K562 (cell line): Measurements from ENCODE around the gene MEGF9. TPM values are rescaled to one million over a fixed set of nuclear protein-coding genes. Genes with fewer than 3 reads are reported as not detected.

Experiments
- CBFA2T3 ChIP-seq: fragments of 450-650 bp; IDR thresholded peaks from 2 replicates; pipeline ENCODE4 v1.6.1; 2017
- CEBPB ChIP-seq: fragments of 450-650 bp; IDR thresholded peaks from 2 replicates; pipeline ENCODE4 v1.6.1; 2016; ENCODE audit warnings: missing genetic modification characterization, missing compliant biosample characterization
- ESRRB ChIP-seq: fragments of 250-450 bp; sonication (Bioruptor Pico); IDR thresholded peaks from 2 replicates; pipeline ENCODE4 v1.5.0; 2020; ENCODE audit warnings: mild to moderate bottlenecking, moderate library complexity, borderline replicate concordance
- FOXK2 ChIP-seq, 2 experiments: fragments of 450-650 bp; IDR thresholded peaks in 1 of 2; conservative IDR thresholded peaks in 1 of 2; 2 replicates each; pipeline ENCODE4 v1.6.1; 2016; ENCODE audit warnings: low read depth in 2 of 2, mild to moderate bottlenecking in 1 of 2
- KHSRP ChIP-seq: fragments of 450-650 bp; IDR thresholded peaks from 2 replicates; pipeline ENCODE4 v1.6.1; 2017
- YY1 ChIP-seq, 3 experiments: IDR thresholded peaks; 2 replicates each; pipeline ENCODE4 v1.6.1; 2011; ENCODE audit warnings: low read length in 2 of 3, mild to moderate bottlenecking in 2 of 3, moderate library complexity in 2 of 3, borderline replicate concordance in 1 of 3, control low read depth in 1 of 3, low read depth in 1 of 3; ENCODE audit not compliant: insufficient read depth in 3 of 3, insufficient replicate concordance in 2 of 3, control insufficient read depth in 1 of 3, insufficient read length in 1 of 3; ENCODE audit errors: extremely low read depth in 1 of 3
- ZNF347 ChIP-seq: fragments of 450-650 bp; formaldehyde crosslinking; IDR thresholded peaks from 2 replicates; pipeline ENCODE4 v1.4.0; 2020; ENCODE audit warnings: low read depth, mild to moderate bottlenecking, moderate library complexity
- polyA plus RNA-seq, 8 experiments: library from polyadenylated mRNA; depleted of rRNA in 4 of 8; stranded (reverse) in 5 of 8; unstranded in 3 of 8; fragments of >200 nt; fragmentation: Nextera tagmentation in 2 of 8; fragmentation: Illumina TruSeq in 1 of 8; extraction: Ambion mirVana in 2 of 8; extraction: Trizol in 1 of 8; gene quantifications; 2 replicates each; pipeline versions ENCODE4 v1.2.1 to v1.2.3, GENCODE V29; 2011 to 2014; ENCODE audit warnings: inconsistent platforms in 1 of 8, missing spikeins in 1 of 8
- total RNA-seq, 7 experiments: library from RNA; depleted of rRNA in 6 of 7; stranded (reverse); fragments of >200 nt in 6 of 7; fragmentation: Illumina TruSeq in 2 of 7; extraction: Trizol in 2 of 7; gene quantifications; 2 replicates each; pipeline versions ENCODE4 v1.2.1 to v1.2.3, GENCODE V29; 2011 to 2021; ENCODE audit warnings: low replicate concordance in 1 of 7
- TF ChIP-seq, protein P1 (sequence below): sonication (generic); formaldehyde crosslinking; IDR thresholded peaks from 2 replicates; pipeline ENCODE4 v1.8.1; 2023; ENCODE audit warnings: missing genetic modification reagents, mild to moderate bottlenecking, borderline replicate concordance
- TF ChIP-seq, protein P2 (sequence below): sonication (generic); formaldehyde crosslinking; IDR thresholded peaks from 2 replicates; pipeline ENCODE4 v1.8.0; 2022; ENCODE audit warnings: mild to moderate bottlenecking, missing genetic modification reagents
- TF ChIP-seq, protein P3 (sequence below), 2 experiments: fragments of 450-650 bp in 1 of 2; sonication (generic) in 1 of 2; formaldehyde crosslinking in 1 of 2; IDR thresholded peaks in 1 of 2; conservative IDR thresholded peaks in 1 of 2; 2 replicates each; pipeline versions ENCODE4 v1.6.1 to v1.8.1; 2016 to 2023; ENCODE audit warnings: mild to moderate bottlenecking in 2 of 2, moderate library complexity in 2 of 2, inconsistent platforms in 1 of 2, missing genetic modification reagents in 1 of 2

The MEGF9 gene
- total and polyA plus RNA-seq, 9 of the 15 experiments (the other 6 are each of a cell fraction or from before 2014, with no cell fraction given): 2.1 to 6.2 (median 3.8) TPM

DNA sequence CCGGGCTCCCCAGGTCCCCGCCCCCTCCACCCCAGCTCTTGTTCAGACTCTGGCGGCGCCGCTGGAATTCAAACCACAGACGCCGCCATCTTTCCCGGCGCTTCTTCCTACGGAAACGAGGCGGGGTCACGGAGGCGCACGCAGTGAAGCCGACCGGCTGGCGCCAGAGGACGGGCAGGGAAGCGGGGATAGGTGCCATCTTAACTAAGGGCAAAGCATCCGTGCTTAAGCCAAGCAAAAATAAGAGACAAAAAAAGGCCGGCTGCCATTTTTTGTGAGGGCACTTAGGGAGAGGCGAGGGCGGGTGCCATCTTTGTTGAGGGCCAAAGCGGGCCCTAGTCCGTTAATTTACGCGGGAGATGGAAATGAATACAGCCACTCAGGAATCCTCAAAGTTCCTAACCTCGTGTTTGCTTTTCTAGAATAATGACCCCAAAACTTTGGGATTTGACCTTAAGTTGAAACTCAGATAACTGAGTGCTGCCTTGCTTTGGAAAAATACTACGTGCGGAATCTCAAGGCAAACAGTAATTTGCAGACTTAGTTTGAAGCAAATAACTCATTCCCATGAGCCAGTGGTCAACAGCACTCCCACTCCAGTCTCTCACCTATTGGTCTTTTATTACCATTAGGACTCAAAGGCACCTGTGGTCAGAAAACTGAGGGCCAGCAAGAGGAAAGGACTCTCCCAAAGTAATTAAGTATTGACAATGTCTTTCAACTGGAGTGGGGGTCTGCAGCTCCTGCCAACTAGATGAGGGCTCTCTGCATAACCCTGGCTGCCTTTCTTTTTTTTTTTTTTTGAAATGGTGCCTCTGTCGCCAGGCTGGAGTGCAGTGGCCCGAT lies 134.0 kb downstream of the MEGF9 start, which contains the start of gene CDK5RAP2 (continued):
- TF ChIP-seq, protein P1, sequence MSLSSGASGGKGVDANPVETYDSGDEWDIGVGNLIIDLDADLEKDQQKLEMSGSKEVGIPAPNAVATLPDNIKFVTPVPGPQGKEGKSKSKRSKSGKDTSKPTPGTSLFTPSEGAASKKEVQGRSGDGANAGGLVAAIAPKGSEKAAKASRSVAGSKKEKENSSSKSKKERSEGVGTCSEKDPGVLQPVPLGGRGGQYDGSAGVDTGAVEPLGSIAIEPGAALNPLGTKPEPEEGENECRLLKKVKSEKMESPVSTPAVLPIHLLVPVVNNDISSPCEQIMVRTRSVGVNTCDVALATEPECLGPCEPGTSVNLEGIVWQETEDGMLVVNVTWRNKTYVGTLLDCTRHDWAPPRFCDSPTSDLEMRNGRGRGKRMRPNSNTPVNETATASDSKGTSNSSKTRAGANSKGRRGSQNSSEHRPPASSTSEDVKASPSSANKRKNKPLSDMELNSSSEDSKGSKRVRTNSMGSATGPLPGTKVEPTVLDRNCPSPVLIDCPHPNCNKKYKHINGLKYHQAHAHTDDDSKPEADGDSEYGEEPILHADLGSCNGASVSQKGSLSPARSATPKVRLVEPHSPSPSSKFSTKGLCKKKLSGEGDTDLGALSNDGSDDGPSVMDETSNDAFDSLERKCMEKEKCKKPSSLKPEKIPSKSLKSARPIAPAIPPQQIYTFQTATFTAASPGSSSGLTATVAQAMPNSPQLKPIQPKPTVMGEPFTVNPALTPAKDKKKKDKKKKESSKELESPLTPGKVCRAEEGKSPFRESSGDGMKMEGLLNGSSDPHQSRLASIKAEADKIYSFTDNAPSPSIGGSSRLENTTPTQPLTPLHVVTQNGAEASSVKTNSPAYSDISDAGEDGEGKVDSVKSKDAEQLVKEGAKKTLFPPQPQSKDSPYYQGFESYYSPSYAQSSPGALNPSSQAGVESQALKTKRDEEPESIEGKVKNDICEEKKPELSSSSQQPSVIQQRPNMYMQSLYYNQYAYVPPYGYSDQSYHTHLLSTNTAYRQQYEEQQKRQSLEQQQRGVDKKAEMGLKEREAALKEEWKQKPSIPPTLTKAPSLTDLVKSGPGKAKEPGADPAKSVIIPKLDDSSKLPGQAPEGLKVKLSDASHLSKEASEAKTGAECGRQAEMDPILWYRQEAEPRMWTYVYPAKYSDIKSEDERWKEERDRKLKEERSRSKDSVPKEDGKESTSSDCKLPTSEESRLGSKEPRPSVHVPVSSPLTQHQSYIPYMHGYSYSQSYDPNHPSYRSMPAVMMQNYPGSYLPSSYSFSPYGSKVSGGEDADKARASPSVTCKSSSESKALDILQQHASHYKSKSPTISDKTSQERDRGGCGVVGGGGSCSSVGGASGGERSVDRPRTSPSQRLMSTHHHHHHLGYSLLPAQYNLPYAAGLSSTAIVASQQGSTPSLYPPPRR (CRISPR knock-in tag): no peak
- TF ChIP-seq YY1 (IDR thresholded peaks at IDR 0.05; ENCODE audit: borderline replicate concordance in 1 of 3, control insufficient read depth in 1 of 3, extremely low read depth in 1 of 3, insufficient read depth in 3 of 3, insufficient read length in 1 of 3, insufficient replicate concordance in 2 of 3, low read depth in 1 of 3, low read length in 2 of 3): peak; percentile 99 to 100 (median 100)
- TF ChIP-seq CBFA2T3: no peak
- TF ChIP-seq CEBPB (tag): no peak
- TF ChIP-seq KHSRP: no peak
- TF ChIP-seq ESRRB (CRISPR knock-in tag): no peak
- TF ChIP-seq ZNF347: no peak
- TF ChIP-seq FOXK2 (conservative IDR thresholded peaks at IDR 0.05 in 1 of 2, IDR thresholded peaks at IDR 0.05 in 1 of 2; ENCODE audit: low read depth in 2 of 2): peak in 1 of 2 experiments; percentile 57; a peak in 2 of 4 replicates
- TF ChIP-seq, protein P2, sequence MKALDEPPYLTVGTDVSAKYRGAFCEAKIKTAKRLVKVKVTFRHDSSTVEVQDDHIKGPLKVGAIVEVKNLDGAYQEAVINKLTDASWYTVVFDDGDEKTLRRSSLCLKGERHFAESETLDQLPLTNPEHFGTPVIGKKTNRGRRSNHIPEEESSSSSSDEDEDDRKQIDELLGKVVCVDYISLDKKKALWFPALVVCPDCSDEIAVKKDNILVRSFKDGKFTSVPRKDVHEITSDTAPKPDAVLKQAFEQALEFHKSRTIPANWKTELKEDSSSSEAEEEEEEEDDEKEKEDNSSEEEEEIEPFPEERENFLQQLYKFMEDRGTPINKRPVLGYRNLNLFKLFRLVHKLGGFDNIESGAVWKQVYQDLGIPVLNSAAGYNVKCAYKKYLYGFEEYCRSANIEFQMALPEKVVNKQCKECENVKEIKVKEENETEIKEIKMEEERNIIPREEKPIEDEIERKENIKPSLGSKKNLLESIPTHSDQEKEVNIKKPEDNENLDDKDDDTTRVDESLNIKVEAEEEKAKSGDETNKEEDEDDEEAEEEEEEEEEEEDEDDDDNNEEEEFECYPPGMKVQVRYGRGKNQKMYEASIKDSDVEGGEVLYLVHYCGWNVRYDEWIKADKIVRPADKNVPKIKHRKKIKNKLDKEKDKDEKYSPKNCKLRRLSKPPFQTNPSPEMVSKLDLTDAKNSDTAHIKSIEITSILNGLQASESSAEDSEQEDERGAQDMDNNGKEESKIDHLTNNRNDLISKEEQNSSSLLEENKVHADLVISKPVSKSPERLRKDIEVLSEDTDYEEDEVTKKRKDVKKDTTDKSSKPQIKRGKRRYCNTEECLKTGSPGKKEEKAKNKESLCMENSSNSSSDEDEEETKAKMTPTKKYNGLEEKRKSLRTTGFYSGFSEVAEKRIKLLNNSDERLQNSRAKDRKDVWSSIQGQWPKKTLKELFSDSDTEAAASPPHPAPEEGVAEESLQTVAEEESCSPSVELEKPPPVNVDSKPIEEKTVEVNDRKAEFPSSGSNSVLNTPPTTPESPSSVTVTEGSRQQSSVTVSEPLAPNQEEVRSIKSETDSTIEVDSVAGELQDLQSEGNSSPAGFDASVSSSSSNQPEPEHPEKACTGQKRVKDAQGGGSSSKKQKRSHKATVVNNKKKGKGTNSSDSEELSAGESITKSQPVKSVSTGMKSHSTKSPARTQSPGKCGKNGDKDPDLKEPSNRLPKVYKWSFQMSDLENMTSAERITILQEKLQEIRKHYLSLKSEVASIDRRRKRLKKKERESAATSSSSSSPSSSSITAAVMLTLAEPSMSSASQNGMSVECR (CRISPR knock-in tag): no peak
- TF ChIP-seq, protein P3, sequence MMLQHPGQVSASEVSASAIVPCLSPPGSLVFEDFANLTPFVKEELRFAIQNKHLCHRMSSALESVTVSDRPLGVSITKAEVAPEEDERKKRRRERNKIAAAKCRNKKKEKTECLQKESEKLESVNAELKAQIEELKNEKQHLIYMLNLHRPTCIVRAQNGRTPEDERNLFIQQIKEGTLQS (IDR thresholded peaks at IDR 0.05): no peak
- TF ChIP-seq, protein P3 (CRISPR knock-in tag; conservative IDR thresholded peaks at IDR 0.05): no peak
